DMS 273 (cell line): ENCODE measurements around the gene PLD4.
"Not testable (repeated sequence)": the region's sequence is repeated elsewhere in the genome, so short reads cannot be mapped to it uniquely, and the experiment has no call there.

ENCODE experiments used
- DNase-seq: peaks from one replicate; lab custom pipeline; 2025; ENCODE audit not compliant: unreplicated experiment; lab: John Stamatoyannopoulos, UW

PLD4 gene

GRCh38 chr14:104939666-104940410, 15.2 kb downstream of the PLD4 start:
- DNase-seq = no peak

- DNase-seq = peak; percentile 45
Observed at GRCh38 chr14:104940526-104941150, 16.0 kb downstream of the PLD4 start.

GRCh38 chr14:104941508-104942365, 17.1 kb downstream of the PLD4 start:
- no peak for DNase-seq

- no peak for DNase-seq
Observed at GRCh38 chr14:104942586-104942985, 17.9 kb downstream of the PLD4 start.

GRCh38 chr14:104943216-104944015, 18.7 kb downstream of the PLD4 start:
- DNase-seq = not testable (repeated sequence)

GRCh38 chr14:104944016-104944308, 19.3 kb downstream of the PLD4 start:
- DNase-seq = not testable (repeated sequence)

- not testable (repeated sequence) for DNase-seq
Observed at GRCh38 chr14:104944436-104945205, 19.9 kb downstream of the PLD4 start.

GRCh38 chr14:104945266-104945665, 20.6 kb downstream of the PLD4 start:
- DNase-seq = not testable (repeated sequence)

GRCh38 chr14:104945986-104946965, 21.6 kb downstream of the PLD4 start:
- not testable (repeated sequence) for DNase-seq

- not testable (repeated sequence) for DNase-seq
Observed at GRCh38 chr14:104947201-104947600, 22.5 kb downstream of the PLD4 start.

- DNase-seq = not testable (repeated sequence)
Observed at GRCh38 chr14:104947881-104948735, 23.4 kb downstream of the PLD4 start.

- DNase-seq = no peak
Observed at GRCh38 chr14:104948736-104949031, 24.0 kb downstream of the PLD4 start.

GRCh38 chr14:104949406-104949955, 24.8 kb downstream of the PLD4 start:
- not testable (repeated sequence) for DNase-seq

GRCh38 chr14:104950021-104950420, 25.3 kb downstream of the PLD4 start:
- DNase-seq = no peak

- not testable (repeated sequence) for DNase-seq
Observed at GRCh38 chr14:104950701-104951100, 26.0 kb downstream of the PLD4 start.

GRCh38 chr14:104951863-104952657, 27.4 kb downstream of the PLD4 start:
- DNase-seq = not testable (repeated sequence)

GRCh38 chr14:104953097-104953496, 28.4 kb downstream of the PLD4 start:
- DNase-seq = no peak
